Gastrocnemius medialis (tissue), 4 donors: ENCODE results near the gene HCN2. TPM values are rescaled to one million over a fixed set of nuclear protein-coding genes. Genes with fewer than 3 reads are reported as not detected.

Experiments
- ATAC-seq, 2 donors: fragments of 150-250 bp; one replicate each; pipeline ENCODE4 v1.9.1; 2016
- DNase-seq, 2 donors: peaks; one replicate each; pipeline ENCODE4 v3.0.0-alpha.2; 2019
- H3K27ac ChIP-seq, 4 donors: fragments of 200-600 bp; sonication (generic); 1 replicate in 1 of 4; 2 replicates in 3 of 4; pipeline ENCODE4 v1.5.1; 2016 to 2018; ENCODE audit warnings: mild to moderate bottlenecking in 2 of 4, moderate library complexity in 1 of 4
- H3K27me3 ChIP-seq, 3 donors: fragments of 200-600 bp; sonication (generic) in 2 of 3; 1 replicate in 1 of 3; 2 replicates in 2 of 3; pipeline versions ENCODE4 v1.5.1 to v1.6.0; 2016 to 2019; ENCODE audit warnings: mild to moderate bottlenecking in 1 of 3, moderate library complexity in 1 of 3
- H3K36me3 ChIP-seq, 2 donors: fragments of 200-600 bp; sonication (generic) in 1 of 2; one replicate each; pipeline ENCODE4 v1.5.1; 2017 to 2018
- H3K4me1 ChIP-seq, 2 donors: fragments of 200-600 bp; sonication (generic) in 1 of 2; one replicate each; pipeline ENCODE4 v1.5.1; 2016 to 2017; ENCODE audit warnings: mild to moderate bottlenecking in 2 of 2
- H3K4me3 ChIP-seq, 4 donors: fragments of 200-600 bp; sonication (generic) in 3 of 4; 1 replicate in 1 of 4; 2 replicates in 3 of 4; pipeline ENCODE4 v1.5.1; 2016 to 2019; ENCODE audit warnings: mild to moderate bottlenecking in 2 of 4
- H3K9me3 ChIP-seq, 3 donors: fragments of 200-600 bp; sonication (generic) in 2 of 3; 1 replicate in 1 of 3; 2 replicates in 2 of 3; pipeline ENCODE4 v1.5.1; 2016 to 2019
- CTCF ChIP-seq, 5 experiments: fragments of 450-650 bp in 3 of 5; fragments of 200-600 bp in 2 of 5; sonication (generic) in 2 of 5; IDR thresholded peaks in 4 of 5; conservative IDR thresholded peaks in 1 of 5; 1 replicate in 4 of 5; 2 replicates in 1 of 5; pipeline ENCODE4 v1.5.1; 2016 to 2019; ENCODE audit warnings: antibody characterized with exemption in 5 of 5, mild to moderate bottlenecking in 3 of 5, moderate library complexity in 3 of 5
- POLR2A ChIP-seq, 2 donors: fragments of 450-650 bp; IDR thresholded peaks; one replicate each; pipeline ENCODE4 v1.6.1; 2017; ENCODE audit warnings: antibody characterized with exemption in 2 of 2, mild to moderate bottlenecking in 2 of 2, moderate library complexity in 2 of 2
- in situ Hi-C, 4 donors: fragments of 200-750 bp; cut with MboI; loops; one replicate each; pipeline versions ENCODE4 v1.15.0 to v1.8.0; 2017; ENCODE audit warnings: low sequenced_read_pairs in 4 of 4
- intact Hi-C: fragments of 100-400 bp; cut with DNase I; formaldehyde crosslinking; loops from one replicate; pipeline ENCODE4 v1.15.1; 2023; ENCODE audit warnings: low total_unique reads
- total RNA-seq, 4 donors: library from RNA; depleted of rRNA; stranded (reverse); fragments of >200 nt; gene quantifications; one replicate each; pipeline versions ENCODE4 v1.1.0 to v1.2.3, GENCODE V29; 2016

HCN2 gene
- total RNA-seq, 4 donors from 2014 or later, result 0.10 TPM; not detected in 3

GRCh38 chr19:607301-608154 lies 17.8 kb downstream of the HCN2 start:
- DNase-seq, result no peak
- Histone ChIP-seq H3K36me3 (no peaks in the 10 kb centered on the region), H3K4me1 (no peaks in the 10 kb centered on the region), H3K4me3 (no peak overlapping the region), H3K9me3 (no peaks in the 10 kb centered on the region), H3K27me3 (peaks cover 3 to 12% (median 8%) of the 10 kb centered on the region in 3 donors), H3K27ac (no peak overlapping the region)
- in situ Hi-C loops, result no loop called here
- no peak for ATAC-seq
- TF ChIP-seq POLR2A (IDR thresholded peaks at IDR 0.05) (no peak), CTCF (IDR thresholded peaks at IDR 0.05 in 4 of 5, conservative IDR thresholded peaks at IDR 0.05 in 1 of 5) (no peak)
- intact Hi-C loops, result no loop called here

DNA sequence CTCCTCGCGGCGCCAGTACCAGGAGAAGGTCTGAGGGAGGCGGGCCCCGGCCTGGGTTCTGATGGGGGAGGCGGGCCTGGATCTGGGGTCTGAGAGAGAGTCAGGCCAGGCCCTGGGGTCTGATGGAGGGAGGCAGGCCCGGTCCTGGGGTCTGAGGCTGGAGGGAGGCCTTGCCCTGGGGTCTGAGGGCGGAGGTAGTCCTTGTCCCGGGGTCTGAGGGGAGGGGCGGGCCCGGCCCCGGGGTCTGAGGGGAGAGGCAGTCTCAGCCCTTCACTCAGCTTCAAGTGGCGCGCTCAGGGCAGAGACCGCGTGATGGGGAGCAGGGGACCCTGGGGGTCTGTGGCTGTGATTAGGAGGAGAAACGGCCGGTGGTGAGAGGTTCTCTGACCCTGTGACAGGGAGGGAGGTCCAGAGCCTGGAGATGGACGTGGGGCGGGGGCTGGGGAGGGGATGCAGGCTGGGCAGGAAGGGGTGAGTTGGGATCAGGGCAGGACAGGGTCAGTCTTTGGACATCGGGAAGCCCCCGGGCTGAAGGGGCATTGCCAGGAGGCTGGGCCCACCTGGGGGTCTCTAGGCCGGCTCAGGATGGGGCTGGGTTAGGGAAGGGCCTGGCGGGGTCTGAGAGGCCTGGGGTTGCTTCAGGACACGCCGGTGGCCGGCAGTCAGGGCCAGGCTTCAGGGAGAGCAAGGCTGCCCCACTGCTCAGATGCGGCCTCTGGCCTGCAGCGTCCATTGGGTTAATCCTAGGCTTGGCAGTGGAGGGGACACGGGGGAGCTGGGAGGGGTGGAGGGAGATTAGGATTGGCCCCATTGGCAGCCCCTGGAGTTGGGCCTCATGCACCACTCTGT lies 18.7 kb downstream of the HCN2 start:
- H3K9me3 ChIP-seq, result no peaks in the 10 kb centered on the region
- no peak overlapping the region for H3K27ac ChIP-seq
- no peak overlapping the region for H3K4me3 ChIP-seq
- H3K4me1 ChIP-seq, result no peaks in the 10 kb centered on the region
- peaks cover 3 to 12% (median 8%) of the 10 kb centered on the region in 3 donors for H3K27me3 ChIP-seq
- H3K36me3 ChIP-seq, result no peaks in the 10 kb centered on the region
- ATAC-seq (no peak), DNase-seq (no peak)
- TF ChIP-seq CTCF (IDR thresholded peaks at IDR 0.05 in 4 of 5, conservative IDR thresholded peaks at IDR 0.05 in 1 of 5) (no peak), POLR2A (IDR thresholded peaks at IDR 0.05) (no peak)
- in situ Hi-C loops, result no loop called here
- intact Hi-C loops, result no loop called here

GRCh38 chr19:609004-609346 lies 19.3 kb downstream of the HCN2 start:
- intact Hi-C loops, result no loop called here
- ATAC-seq, result no peak
- TF ChIP-seq CTCF (IDR thresholded peaks at IDR 0.05 in 4 of 5, conservative IDR thresholded peaks at IDR 0.05 in 1 of 5) (no peak), POLR2A (IDR thresholded peaks at IDR 0.05) (no peak)

DNA sequence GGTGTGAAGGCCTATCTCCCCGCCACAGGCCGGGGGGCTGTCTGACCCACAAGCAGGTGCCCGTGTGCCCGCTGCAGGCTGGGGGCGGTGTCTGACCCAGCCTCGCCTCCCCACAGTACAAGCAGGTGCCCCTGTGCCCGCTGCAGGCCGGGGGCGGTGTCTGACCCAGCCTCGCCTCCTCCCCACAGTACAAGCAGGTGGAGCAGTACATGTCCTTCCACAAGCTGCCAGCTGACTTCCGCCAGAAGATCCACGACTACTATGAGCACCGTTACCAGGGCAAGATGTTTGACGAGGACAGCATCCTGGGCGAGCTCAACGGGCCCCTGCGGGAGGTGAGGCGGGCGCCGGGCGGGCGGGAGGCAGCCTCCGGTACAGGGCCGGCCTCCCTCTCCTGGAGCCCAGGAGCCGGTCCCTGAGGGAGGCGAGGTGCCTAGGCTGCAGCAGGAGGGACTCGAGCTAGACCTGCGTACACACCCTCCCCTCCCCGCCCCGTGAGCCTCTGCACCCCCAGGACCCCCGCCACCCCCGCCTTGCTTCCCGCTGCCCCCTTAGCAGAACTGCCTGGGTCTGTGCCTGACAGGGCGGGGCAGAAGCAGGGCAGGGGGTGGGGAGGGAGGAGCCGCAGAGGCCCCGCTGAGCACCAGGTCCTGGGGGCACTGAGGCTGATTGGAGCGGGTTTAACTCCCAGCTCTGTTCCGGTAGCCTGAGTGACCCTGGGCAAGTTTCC lies 20.6 kb downstream of the HCN2 start:
- intact Hi-C loops, result no loop called here
- in situ Hi-C loops, result no loop called here
- no peaks in the 10 kb centered on the region for H3K9me3 ChIP-seq
- ATAC-seq (no peak), DNase-seq (no peak)
- no peak for TF ChIP-seq POLR2A (IDR thresholded peaks at IDR 0.05)
- no peak for TF ChIP-seq CTCF (IDR thresholded peaks at IDR 0.05 in 4 of 5, conservative IDR thresholded peaks at IDR 0.05 in 1 of 5)
- H3K4me1 ChIP-seq, result no peaks in the 10 kb centered on the region
- peak overlapping the region in 2 of 4 donors; percentile 8 to 17 for H3K4me3 ChIP-seq
- H3K27me3 ChIP-seq, result peaks cover 3 to 12% (median 8%) of the 10 kb centered on the region in 3 donors
- H3K27ac ChIP-seq, result peak overlapping the region; percentile 41 to 68 (median 58)
- H3K36me3 ChIP-seq, result no peaks in the 10 kb centered on the region

More at GRCh38 chr19:609004-609346, 19.3 kb downstream of the HCN2 start:
- in situ Hi-C loops, result no loop called here
- peaks cover 3 to 12% (median 8%) of the 10 kb centered on the region in 3 donors for H3K27me3 ChIP-seq
- no peak overlapping the region for H3K4me3 ChIP-seq
- H3K9me3 ChIP-seq, result no peaks in the 10 kb centered on the region
- H3K27ac ChIP-seq, result no peak overlapping the region
- H3K4me1 ChIP-seq, result no peaks in the 10 kb centered on the region
- no peak for DNase-seq
- no peaks in the 10 kb centered on the region for H3K36me3 ChIP-seq
